PFSK-1 (cell line): ENCODE measurements around the gene VTN.

Experiments used
- FOXP2 ChIP-seq: optimal IDR thresholded peaks from 2 replicates; pipeline ENCODE3; 2011; ENCODE audit warnings: borderline replicate concordance, control low read depth, inconsistent platforms; ENCODE audit not compliant: insufficient read depth; ENCODE audit errors: extremely low read length, extremely low read depth
- POLR2AphosphoS5 ChIP-seq: IDR thresholded peaks from 2 replicates; pipeline ENCODE4 v1.6.1; 2012; ENCODE audit warnings: low read depth, mild to moderate bottlenecking, control low read depth, low read length, moderate library complexity
- SIN3A ChIP-seq: IDR thresholded peaks from 2 replicates; pipeline ENCODE4 v1.6.1; 2012; ENCODE audit warnings: mild to moderate bottlenecking, low read length, moderate library complexity, borderline replicate concordance; ENCODE audit not compliant: insufficient read depth
- TAF1 ChIP-seq: IDR thresholded peaks from 2 replicates; pipeline ENCODE4 v1.6.1; 2012; ENCODE audit warnings: low read length, control low read depth, borderline replicate concordance; ENCODE audit not compliant: insufficient read depth
- TF ChIP-seq, protein P1 (sequence below), 2 experiments: IDR thresholded peaks; 2 replicates each; pipeline versions ENCODE4 v1.6.1 to v1.8.0; 2011 to 2012; ENCODE audit warnings: low read depth in 2 of 2, low read length in 2 of 2, control low read depth in 1 of 2, inconsistent platforms in 1 of 2, mild to moderate bottlenecking in 1 of 2, moderate library complexity in 1 of 2; ENCODE audit not compliant: insufficient read depth in 1 of 2

VTN gene

GRCh38 chr17:28368306-28368831 is 1.7 kb downstream of the VTN start:
- TF ChIP-seq POLR2AphosphoS5 (no peak), TAF1 (no peak), FOXP2 (no peak), SIN3A (no peak)
- TF ChIP-seq, protein P1, sequence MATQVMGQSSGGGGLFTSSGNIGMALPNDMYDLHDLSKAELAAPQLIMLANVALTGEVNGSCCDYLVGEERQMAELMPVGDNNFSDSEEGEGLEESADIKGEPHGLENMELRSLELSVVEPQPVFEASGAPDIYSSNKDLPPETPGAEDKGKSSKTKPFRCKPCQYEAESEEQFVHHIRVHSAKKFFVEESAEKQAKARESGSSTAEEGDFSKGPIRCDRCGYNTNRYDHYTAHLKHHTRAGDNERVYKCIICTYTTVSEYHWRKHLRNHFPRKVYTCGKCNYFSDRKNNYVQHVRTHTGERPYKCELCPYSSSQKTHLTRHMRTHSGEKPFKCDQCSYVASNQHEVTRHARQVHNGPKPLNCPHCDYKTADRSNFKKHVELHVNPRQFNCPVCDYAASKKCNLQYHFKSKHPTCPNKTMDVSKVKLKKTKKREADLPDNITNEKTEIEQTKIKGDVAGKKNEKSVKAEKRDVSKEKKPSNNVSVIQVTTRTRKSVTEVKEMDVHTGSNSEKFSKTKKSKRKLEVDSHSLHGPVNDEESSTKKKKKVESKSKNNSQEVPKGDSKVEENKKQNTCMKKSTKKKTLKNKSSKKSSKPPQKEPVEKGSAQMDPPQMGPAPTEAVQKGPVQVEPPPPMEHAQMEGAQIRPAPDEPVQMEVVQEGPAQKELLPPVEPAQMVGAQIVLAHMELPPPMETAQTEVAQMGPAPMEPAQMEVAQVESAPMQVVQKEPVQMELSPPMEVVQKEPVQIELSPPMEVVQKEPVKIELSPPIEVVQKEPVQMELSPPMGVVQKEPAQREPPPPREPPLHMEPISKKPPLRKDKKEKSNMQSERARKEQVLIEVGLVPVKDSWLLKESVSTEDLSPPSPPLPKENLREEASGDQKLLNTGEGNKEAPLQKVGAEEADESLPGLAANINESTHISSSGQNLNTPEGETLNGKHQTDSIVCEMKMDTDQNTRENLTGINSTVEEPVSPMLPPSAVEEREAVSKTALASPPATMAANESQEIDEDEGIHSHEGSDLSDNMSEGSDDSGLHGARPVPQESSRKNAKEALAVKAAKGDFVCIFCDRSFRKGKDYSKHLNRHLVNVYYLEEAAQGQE (IDR thresholded peaks at IDR 0.05; ENCODE audit: insufficient read depth in 1 of 2, low read depth in 2 of 2, low read length in 2 of 2) = no peak

GRCh38 chr17:28367641-28368305 is 2.3 kb downstream of the VTN start:
- TF ChIP-seq POLR2AphosphoS5 = no peak
- no peak for TF ChIP-seq TAF1
- TF ChIP-seq, protein P1 (IDR thresholded peaks at IDR 0.05; ENCODE audit: insufficient read depth in 1 of 2, low read depth in 2 of 2, low read length in 2 of 2) = no peak
- TF ChIP-seq FOXP2 = no peak
- no peak for TF ChIP-seq SIN3A

DNA sequence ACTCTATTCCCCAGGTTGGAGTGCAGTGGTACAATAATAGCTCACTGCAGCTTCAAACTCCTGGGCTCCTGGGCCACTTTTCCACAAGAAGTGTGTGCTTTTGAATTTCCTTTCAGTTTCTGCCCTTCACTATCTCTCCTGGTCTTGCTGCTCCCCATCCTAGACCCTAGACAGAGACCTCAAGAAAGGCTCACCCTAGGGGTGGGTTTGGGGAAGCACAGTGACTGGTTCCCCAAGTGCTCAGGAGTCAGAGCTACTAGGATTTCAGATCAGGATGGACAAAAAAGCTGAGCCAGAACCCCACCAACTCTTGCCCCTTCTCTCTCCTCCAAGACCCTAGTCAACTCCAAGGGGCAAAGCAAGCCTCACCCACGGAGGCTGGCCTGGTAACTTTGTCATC is 3.5 kb downstream of the VTN start:
- TF ChIP-seq POLR2AphosphoS5 = no peak
- TF ChIP-seq FOXP2 = no peak
- TF ChIP-seq, protein P1 (IDR thresholded peaks at IDR 0.05; ENCODE audit: insufficient read depth in 1 of 2, low read depth in 2 of 2, low read length in 2 of 2) = no peak
- TF ChIP-seq TAF1 = no peak
- no peak for TF ChIP-seq SIN3A

- TF ChIP-seq TAF1 = no peak
- no peak for TF ChIP-seq SIN3A
- TF ChIP-seq, protein P1 (IDR thresholded peaks at IDR 0.05; ENCODE audit: insufficient read depth in 1 of 2, low read depth in 2 of 2, low read length in 2 of 2) = no peak
- no peak for TF ChIP-seq POLR2AphosphoS5
- no peak for TF ChIP-seq FOXP2
Measured at GRCh38 chr17:28365487-28365886, 4.6 kb downstream of the VTN start.
